H4 (cell line): ENCODE data around the gene KRTAP9-2. TPM values are rescaled to one million over a fixed set of nuclear protein-coding genes. Genes with fewer than 3 reads are reported as not detected.
"Not testable (repeated sequence)": the region's sequence is repeated elsewhere in the genome, so short reads cannot be mapped to it uniquely, and the experiment has no call there.

Experiments
- DNase-seq: peaks from one replicate; pipeline ENCODE4 v3.0.0-alpha.2; 2015; ENCODE audit warnings: low spot score
- total RNA-seq: library from RNA; depleted of rRNA; stranded (reverse); fragments of >200 nt; shearing (Covaris generic); gene quantifications from 2 replicates; pipeline ENCODE4 v1.2.3, GENCODE V29; 2014; rRNA removed

KRTAP9-2 gene, protein sequence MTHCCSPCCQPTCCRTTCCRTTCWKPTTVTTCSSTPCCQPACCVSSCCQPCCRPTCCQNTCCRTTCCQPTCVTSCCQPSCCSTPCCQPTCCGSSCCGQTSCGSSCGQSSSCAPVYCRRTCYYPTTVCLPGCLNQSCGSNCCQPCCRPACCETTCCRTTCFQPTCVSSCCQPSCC
- not detected in 2 replicates for total RNA-seq

DNA sequence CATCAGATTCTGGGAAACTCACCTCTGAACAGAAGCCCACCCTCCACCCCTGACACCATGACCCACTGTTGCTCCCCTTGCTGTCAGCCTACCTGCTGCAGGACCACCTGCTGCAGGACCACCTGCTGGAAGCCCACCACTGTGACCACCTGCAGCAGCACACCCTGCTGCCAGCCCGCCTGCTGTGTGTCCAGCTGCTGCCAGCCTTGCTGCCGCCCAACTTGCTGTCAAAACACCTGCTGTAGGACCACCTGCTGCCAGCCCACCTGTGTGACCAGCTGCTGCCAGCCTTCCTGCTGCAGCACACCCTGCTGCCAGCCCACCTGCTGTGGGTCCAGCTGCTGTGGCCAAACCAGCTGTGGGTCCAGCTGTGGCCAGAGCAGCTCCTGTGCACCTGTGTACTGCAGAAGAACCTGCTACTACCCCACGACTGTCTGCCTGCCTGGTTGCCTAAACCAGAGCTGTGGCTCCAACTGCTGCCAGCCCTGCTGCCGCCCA is at the start of gene KRTAP9-2:
Gene KRTAP9-2 (plus strand): TSS at position 51 of the 498 bp plus-strand sequence. CDS start 7 bp downstream, at position 58.
- not testable (repeated sequence) for DNase-seq

DNA sequence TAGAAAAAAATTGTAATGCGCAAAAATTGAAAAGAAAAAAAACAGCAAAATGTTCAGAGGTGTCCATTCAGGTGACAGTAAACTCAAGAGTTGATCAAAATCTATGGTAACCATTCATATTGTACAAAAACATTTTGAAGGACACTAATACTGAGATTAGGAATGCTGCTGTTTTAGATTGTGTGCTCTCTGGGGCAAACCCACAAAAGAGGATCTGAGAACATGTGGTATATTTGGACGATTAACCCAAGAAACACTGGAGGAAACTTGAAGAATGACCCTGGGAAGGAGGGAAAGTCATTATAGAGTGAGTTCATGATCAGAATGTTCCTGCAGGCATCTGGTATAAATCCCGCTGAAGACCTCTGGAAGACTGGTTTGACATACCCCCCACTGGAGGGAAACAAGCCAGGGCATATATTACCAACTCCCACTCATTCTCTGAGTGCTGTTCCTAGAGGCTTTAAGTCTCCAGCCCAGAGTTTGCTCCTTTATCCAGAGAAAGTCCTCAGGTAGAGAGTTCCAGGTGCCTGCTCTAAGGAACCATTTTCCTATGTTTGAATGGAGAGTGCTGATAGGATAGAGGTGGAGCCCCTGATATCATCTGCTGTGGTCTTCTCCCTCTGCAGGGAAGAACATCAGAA is 49.6 kb upstream of the KRTAP9-2 start:
- no peak for DNase-seq

DNA sequence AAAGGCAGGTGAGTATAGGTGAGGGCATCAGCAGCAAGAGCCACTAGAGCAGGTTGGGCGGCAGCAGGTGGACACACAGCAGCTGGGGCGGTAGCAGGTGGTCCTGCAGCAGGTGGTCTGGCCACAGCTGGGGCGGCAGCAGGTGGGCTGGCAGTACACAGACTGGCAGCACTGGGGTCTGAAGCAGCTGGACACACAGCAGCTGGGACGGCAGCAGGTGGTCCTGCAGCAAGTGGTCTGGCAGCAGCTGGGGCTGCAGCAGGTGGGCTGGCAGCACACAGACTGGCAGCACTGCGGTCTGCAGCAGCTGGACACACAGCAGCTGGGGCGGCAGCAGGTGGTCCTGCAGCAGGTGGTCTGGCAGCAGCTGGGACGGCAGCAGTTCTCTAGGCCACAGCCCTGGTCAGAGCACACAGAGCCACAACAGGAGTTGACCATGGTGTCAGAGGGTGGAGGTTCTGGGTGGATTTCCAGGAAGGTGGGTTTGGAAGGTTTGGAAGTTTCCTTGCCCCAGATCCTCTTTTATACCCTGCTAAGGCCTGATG is 48.6 kb upstream of the KRTAP9-2 start, which contains the start of gene KRTAP4-2:
Gene KRTAP4-2 (minus strand): TSS at position 495 of the 545 bp plus-strand sequence. CDS start 57 bp downstream, at position 438.
- DNase-seq, result no peak

DNA sequence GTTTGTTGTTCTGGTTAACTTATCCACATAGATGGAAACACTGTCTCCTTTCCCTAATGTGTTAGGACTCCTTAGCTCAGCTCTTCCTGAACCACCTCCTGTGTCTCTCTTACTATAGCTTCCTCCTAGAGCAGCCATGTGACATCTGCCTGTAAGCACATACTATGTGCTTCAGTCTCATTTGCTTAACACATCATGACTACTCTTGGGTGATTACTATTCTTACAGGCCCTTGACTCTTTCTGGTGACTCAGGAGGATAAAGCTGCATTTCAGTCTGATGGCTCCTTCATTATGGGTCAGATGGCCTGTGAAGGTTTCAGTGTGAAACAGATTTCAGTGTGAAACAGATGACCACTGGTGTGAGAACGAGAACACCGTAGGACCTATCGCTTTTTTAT is 48.1 kb upstream of the KRTAP9-2 start:
- DNase-seq, result no peak

DNA sequence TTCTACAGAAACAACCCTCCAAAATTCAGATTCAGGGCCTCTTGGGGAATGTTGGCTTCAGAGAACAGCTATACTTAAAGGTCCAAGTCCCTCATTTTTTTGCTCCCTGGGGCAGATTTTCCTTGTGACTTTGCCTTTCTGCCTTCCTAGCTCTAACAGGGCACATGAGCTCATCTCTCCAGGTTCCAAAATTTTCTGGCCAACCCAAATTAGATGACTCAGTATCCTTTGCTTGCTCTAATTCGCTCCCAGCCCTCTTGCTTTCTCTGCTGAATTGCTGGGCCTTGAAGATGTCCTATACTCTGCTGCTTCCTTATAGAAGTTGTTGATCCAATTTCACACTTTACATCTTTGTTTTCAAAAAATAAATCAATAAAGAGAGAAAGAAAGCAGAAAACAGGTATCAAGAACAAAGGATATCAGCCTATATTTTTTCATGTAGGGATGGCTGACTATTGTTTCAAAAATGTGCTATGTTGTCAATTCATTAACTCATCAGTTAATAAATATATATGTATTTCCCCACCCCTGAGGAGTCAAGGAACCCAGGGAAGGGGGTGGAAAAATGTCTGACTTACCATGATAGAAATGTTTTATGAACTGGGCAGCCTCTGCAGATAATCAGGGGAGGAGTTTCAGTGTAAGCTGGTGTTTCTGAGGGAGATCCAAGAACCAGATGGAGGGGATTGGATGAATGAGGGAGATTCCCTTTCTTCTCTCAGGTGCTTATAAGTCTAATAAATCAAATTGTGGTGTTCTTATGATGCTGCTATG is 47.4 kb upstream of the KRTAP9-2 start:
- no peak for DNase-seq

DNA sequence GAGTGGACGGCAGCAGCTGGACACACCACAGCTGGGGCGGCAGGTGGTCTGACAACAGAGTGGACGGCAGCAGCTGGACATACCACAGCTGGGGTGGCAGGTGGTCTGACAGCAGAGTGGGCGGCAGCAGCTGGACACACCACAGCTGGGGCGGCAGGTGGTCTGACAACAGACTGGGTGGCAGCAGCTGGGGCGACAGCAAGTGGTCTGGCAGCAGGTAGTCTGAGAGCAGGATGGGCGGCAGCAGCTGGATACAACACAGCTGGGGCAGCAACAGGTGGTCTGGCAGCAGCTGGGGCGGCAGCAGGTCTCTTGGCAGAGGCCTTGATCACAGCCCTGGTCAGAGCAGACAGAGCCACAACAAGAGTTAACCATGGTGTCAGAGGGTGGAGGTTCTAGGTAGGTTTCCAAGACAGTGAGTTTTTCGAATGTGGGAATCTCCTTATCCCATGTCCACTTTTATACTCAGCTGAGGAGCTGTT is 41.9 kb upstream of the KRTAP9-2 start, which contains the start of gene KRTAP4-1:
Gene KRTAP4-1 (minus strand): TSS at position 432 of the 482 bp plus-strand sequence. CDS start 57 bp downstream, at position 375.
- DNase-seq, result no peak

DNA sequence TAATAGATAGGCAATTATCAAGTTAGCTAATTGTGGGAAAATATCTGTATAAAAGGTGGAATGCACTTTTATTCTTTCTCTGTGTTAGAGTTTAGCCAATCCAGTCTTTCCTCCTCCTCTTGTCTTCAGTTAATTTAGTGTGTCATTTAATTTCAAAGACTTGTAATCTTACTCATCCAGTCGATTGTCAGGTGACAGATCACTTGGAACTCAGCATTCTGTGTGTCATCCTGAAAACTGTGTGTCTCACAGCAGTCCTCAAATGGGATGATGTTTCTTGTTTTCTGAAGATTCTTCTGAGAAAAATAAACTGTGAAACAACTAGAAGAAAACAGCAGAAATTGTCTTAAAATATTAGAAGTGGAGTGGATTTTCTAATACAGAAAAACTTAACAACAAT is 41.4 kb upstream of the KRTAP9-2 start:
- DNase-seq, result no peak

DNA sequence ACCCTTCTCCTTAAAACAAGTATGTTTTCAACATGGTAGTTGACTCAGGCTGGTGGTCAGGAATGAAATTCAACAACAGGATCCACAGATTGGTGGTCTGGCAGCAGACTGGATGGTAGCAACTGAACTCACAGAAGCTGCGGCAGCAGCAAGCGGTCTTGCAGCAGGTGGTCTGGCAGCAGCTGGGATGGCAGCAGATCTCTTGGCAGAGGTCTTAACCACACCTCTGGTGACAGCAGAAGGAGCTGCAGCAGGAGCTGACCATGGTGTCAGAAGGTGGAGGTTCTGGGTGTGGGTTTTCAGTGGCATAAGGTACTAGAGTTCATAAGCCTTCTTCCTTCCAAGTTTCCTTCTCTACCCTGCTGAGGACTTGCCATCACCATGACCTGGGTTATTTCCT is 39.6 kb upstream of the KRTAP9-2 start:
- DNase-seq, result no peak

DNA sequence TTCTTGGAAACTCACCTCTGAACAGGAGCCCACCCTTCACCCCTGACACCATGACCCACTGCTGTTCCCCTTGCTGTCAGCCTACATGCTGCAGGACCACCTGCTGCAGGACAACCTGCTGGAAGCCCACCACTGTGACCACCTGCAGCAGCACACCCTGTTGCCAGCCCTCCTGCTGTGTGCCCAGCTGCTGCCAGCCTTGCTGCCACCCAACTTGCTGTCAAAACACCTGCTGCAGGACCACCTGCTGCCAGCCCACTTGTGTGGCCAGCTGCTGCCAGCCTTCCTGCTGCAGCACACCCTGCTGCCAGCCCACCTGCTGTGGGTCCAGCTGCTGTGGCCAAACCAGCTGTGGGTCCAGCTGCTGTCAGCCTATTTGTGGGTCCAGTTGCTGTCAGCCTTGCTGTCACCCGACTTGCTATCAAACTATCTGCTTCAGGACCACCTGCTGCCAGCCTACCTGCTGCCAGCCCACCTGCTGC is 36.6 kb upstream of the KRTAP9-2 start, which contains the start of gene KRTAP9-1:
Gene KRTAP9-1 (plus strand): TSS at position 51 of the 482 bp plus-strand sequence. CDS start 0 bp downstream, at position 51.
- DNase-seq, result not testable (repeated sequence)

DNA sequence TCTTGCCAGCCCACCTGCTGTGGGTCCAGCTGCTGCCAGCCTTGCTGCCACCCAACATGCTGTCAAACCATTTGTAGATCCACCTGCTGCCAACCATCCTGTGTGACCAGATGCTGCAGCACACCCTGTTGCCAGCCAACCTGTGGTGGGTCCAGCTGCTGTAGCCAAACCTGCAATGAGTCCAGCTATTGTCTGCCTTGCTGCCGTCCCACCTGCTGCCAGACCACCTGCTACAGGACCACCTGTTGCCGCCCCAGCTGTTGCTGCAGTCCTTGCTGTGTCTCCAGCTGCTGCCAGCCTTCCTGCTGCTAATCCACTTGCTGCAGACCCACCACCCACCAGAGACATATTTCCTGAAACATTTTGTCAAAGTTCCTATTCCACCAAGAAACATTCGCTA is 36.1 kb upstream of the KRTAP9-2 start:
- no peak for DNase-seq

DNA sequence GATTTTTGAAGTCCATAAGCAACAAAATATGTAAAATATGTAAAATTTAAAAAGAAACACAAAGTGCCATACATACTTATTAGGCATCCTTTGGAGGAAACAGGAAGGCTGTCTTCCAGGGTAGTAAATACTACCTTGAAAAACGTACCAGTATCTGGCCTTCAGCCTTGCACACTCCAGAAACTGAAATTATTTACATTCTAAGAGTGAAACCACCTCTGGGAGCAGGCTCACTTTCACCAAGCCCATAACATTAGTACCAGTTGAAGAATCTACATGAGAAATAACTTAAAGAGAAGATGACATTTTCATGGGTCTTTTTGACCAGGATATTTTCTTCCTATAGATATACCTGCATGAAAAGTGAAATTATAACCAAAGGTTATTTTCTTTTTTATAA is 30.4 kb upstream of the KRTAP9-2 start:
- DNase-seq, result no peak

DNA sequence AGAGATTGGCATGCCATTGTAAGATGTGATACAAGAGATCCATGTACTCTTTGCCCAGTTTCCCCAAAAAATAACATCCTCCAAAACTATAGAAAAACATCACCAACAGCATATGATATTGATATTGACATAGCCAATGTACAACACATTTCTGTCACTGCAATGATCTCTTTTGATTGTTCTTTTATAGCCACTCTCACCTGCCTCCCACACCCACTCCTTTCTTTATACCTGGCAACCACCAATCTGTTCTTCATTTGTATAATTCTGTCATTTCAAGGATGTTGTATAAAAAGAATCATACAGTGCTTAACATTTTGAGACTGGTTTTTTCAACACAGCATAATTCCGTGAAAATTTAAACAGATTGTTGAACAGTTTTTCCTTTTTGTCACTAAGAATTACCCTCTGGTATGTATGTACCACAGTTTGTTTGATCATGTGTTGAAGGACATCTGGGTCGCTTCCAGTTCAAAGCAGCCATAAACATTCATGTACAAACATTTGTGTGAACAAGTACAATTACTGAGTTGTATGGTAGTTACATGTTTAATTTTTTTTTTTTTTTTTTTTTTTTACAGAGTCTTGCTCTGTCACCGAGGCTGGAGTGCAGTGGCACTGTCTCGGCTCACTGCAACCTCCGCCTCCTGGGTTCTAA is 26.9 kb upstream of the KRTAP9-2 start:
- no peak for DNase-seq

DNA sequence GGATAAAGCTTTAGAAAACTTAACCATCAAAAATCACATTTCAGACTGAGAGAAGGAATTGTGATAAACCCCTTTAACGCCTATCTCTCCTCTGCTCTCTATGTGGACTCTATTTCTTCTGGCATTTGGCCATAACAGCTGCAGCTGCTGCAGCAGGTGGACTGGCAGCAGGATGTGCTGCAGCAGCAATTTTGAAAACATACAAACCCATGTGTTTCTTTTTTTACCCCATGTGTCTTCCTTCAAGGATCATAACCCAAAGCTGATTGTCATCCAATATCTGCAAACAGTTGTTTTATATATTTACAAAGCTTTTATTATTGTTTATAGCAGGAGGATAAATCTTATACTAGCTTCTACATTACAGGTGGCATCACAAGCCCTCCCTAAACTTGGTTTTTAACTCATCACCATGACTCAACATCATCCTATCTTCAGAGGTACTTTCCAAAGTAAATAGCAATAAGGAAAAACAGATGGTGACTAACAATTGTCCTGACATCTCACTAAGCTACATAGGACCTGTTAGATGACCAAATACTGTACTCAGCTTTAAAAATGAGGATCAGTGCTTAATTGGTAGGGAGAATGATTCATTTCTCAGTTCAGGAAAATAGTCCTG is 14.5 kb upstream of the KRTAP9-2 start:
- no peak for DNase-seq

DNA sequence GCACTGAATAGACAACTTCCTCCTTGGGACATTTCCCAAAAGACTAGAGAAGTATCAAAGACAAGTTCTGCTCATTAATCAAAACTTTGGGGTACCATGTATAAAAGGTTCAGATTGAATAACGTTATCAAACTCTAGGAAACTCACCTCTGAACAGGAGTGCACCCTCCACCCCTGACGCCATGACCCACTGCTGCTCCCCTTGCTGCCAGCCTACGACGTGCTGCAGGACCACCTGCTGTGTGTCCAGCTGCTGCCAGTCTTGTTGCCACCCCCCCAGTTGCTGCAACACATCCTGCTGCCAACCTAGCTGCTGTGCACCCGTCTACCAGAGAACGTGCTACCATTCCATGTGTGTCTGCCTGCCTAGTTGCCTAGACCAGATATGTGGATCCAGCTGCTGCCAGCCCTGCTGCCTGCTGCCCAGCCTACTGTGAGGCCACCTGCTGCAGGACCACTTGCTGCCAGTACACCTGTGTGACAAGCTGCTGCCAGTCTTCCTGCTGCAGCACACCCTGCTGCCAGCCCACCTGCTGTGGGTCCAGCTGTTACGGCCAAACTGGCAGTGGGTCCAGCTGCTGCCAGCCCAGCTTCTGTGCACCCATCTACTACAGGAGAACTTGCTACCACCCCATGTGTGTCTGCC is 13.8 kb upstream of the KRTAP9-2 start:
- no peak for DNase-seq

DNA sequence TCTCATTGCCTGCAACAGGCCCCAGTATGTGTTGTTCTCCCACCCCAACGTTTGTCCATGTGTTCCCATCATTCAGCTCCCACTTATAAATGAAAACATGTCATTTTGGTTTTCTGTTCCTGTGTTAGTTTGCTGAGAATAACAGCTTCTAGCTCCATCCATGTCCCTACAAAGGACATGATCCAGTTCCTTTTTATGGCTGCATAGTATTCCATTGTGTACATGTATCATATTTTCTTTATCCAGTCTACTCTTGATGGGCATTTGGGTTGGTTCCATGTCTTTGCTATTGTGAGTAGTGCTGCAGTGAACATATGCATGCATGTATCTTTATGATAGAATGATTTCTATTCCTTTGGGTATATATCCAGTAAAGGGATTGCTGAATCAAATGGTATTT is 10.8 kb upstream of the KRTAP9-2 start:
- DNase-seq, result no peak

DNA sequence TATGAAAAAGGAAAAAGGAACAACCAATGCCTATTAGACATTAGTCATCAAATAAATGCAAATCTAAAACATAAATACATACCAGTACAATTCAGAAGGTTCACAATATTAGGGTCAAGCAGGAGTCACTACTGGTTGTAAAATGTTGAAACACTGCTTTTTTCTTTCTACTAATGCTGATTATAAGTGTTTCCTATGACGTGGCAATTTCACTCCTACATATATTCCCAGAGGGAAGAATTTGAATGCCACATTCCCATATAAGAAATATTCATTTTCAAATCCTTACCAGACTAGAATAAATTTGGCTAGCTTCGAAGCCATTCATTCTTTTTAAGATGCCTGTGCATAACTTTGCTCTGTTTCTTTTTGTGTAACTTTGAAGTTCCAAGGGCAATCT is 2.6 kb upstream of the KRTAP9-2 start:
- no peak for DNase-seq

DNA sequence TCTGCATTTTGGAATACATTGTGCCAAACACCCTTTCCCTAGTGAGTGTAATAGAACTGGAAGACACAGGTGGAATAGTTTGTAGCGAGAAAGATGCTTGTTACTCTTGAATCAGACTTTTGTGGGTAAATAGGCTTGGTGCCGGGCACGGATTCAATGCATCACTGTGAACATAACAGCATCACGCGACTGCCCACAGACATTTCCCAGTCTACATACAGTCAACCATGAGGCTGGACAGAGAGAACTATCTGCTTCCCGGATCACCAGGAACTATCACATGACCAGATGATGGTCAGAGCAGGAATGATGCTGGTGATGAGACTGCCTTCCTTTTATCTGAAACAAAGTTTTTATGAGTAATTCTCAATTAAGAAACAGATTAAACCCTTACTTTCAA is 397 bp upstream of the KRTAP9-2 start:
- no peak for DNase-seq

DNA sequence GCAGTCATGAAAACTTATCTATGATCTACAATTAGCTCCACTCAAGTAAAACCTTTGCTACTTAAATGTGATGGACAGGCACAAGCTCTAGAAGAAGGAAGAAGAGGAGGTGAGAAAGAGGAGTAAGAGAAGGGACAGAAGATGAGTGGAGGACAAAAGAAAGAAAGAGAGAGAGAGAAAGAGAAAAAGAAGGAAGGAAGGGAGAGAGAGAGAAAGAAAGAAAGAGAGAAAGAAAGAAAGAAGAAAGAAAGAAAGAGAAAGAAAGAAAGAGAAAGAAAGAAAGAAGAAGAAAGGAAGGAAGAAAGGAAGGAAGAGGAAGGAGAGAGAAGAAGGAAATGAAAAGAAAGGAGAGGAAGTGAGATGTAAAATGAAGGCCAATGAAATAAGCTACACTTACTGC is 3.6 kb downstream of the KRTAP9-2 start:
- DNase-seq, result no peak

DNA sequence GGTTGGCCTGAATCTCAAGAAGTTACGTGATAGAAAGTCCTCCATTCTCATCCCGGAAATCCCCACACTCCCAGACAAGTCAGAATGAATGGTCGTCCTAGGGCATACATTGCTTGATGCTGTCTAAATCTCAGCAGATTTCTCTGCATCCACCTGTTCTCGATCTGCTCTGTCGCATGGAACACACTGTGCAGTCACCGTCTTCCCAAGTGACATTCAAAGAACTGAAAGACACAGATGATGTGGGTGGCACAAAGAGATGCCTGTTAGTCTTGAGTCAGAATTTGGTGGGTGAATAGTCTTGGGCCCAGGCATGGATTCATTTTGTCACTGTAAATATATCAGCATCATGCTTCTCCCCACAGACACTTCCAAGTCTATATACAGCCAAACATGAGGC is 5.3 kb downstream of the KRTAP9-2 start:
- no peak for DNase-seq
